ENCODE measurements around the gene RASGEF1B. TPM values are rescaled to one million over a fixed set of nuclear protein-coding genes. Genes with fewer than 3 reads are reported as not detected.

RASGEF1B gene
- total RNA-seq, 4 donors from 2014 or later: 15.4 to 45.4 (median 28.0) TPM

DNA sequence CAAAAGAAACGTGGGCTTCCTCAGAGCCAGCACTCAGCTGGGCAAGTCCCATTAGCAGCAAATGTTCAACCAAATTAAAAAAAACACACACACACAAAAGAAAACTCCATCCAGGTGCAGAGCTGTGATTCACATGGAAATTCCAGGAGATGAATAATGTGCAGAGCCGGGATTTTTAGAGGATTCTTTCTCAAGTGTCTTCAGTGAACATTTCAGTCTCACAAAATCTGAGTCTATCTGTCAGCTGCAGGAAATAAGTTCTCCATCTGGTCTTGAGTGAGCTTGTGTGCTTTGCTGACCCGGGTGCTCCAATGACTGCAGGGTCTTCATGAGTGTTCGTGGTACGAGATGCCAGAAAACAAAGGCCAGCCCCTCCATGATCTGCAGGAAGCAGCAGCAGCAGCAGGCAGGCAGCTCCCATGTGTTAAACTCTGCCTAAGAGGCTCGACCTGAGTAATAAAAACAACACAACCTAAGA lies 44.3 kb downstream of the RASGEF1B start:
- TF ChIP-seq POLR2A (IDR thresholded peaks at IDR 0.05): no peak
- TF ChIP-seq, protein P1, sequence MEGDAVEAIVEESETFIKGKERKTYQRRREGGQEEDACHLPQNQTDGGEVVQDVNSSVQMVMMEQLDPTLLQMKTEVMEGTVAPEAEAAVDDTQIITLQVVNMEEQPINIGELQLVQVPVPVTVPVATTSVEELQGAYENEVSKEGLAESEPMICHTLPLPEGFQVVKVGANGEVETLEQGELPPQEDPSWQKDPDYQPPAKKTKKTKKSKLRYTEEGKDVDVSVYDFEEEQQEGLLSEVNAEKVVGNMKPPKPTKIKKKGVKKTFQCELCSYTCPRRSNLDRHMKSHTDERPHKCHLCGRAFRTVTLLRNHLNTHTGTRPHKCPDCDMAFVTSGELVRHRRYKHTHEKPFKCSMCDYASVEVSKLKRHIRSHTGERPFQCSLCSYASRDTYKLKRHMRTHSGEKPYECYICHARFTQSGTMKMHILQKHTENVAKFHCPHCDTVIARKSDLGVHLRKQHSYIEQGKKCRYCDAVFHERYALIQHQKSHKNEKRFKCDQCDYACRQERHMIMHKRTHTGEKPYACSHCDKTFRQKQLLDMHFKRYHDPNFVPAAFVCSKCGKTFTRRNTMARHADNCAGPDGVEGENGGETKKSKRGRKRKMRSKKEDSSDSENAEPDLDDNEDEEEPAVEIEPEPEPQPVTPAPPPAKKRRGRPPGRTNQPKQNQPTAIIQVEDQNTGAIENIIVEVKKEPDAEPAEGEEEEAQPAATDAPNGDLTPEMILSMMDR (IDR thresholded peaks at IDR 0.05): no peak
- Histone ChIP-seq H3K27me3 (no peaks in the 10 kb centered on the region), H3K4me1 (peaks cover 0 to 4% (median 0%) of the 10 kb centered on the region in 4 donors), H3K4me3 (no peak overlapping the region), H3K36me3 (peaks cover 0 to 58% (median 0%) of the 10 kb centered on the region in 3 donors), H3K9me3 (no peaks in the 10 kb centered on the region), H3K27ac (no peak overlapping the region)
- DNase-seq: no peak

DNA sequence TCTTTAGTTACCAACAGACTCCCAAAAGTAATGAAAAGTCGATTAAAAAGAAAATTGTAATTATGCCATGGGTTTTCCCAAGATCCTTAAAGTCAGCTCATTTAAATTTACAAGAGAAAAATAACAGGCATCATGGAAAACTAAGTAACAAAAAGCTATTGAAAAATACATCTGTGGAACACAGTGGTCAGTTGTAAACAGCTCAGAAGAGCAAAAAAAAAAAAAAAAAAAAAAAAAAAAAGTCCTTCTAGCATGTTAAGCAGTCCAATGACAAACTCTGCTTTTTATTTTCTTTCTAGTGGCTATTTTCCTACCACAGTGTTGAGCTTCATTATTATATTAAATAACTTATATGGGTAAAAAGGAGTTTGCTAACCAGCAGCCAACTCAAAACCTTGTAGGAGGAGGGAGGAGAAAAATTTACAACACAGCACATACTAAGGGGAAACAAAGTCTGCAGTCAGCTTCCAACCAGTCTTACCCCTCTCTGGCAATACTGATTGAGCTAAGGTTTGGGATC lies 44.9 kb downstream of the RASGEF1B start:
- TF ChIP-seq POLR2A (IDR thresholded peaks at IDR 0.05): no peak
- TF ChIP-seq, protein P1 (IDR thresholded peaks at IDR 0.05): no peak
- no peak overlapping the region for H3K27ac ChIP-seq
- peaks cover 0 to 9% (median 0%) of the 10 kb centered on the region in 4 donors for H3K4me1 ChIP-seq

DNA sequence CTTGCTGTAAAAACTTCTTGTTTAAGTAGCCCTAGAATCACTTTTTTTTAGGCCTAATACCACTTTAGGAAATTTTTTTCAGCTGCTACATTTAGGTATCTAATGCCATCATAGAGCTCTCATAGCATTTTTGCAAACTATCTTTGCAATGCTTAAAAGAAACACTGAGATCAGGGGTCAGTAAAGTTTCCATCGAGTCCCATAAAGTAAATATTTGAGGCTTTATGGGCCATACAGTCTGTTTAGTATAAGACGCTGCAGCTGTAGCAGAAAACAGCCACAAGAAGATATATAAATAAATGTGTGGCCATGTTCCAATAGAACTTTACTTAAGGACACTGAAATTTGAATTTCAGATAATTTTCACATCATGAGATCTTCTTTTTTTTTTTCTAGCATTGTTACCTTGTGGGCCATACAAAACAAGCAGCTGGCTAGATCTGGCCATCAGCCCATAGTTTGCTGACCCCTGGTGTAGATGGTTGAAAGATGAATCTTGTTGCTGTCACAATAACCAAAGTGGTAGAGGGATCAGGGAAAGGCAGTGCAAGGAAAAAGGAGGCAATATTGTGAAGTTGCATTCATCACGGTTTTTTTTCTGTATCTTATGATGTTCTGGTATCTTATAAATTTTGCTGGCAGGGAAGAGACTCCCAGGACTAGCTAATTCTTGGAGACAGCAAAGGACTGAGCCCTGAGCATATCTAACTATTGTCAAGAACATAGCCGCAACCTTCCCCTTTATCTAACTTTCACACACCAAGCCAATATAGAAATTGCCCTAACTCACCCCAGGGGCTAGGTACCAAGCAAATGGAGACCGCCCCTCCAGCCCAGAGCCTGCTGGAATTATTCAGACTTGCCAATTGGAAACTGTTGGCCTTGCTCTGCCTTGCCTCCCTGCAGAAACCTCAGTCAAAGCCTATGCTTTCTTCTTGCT lies 46.6 kb downstream of the RASGEF1B start:
- Histone ChIP-seq H3K9me3 (no peaks in the 10 kb centered on the region), H3K4me1 (peaks cover 0 to 9% (median 0%) of the 10 kb centered on the region in 4 donors)

More for the DNA sequence above, 44.9 kb downstream of the RASGEF1B start:
- Histone ChIP-seq H3K4me3 (no peak overlapping the region), H3K36me3 (peaks cover 0 to 52% (median 0%) of the 10 kb centered on the region in 3 donors), H3K27me3 (no peaks in the 10 kb centered on the region), H3K9me3 (no peaks in the 10 kb centered on the region)
- no peak for DNase-seq

DNA sequence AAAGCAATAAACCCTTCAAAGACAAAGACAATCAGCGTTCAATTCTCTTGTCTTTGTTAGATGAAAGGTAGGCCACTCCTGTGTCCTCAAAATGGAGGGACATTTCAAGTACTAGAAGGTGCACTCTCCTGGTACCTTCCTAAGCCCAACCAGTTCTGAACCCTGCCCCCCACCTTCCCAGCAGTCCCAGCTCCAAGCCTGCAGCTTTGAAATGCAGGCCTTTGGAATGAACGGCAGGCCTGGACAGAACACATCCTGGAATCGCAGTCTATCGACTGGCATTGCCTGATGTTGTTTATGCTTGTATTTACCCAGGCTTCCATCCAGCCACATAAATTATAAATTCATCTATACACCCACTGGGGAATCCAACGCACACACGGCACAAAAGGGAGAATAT lies 47.4 kb downstream of the RASGEF1B start:
- no peak for DNase-seq
- Histone ChIP-seq H3K4me3 (no peak overlapping the region), H3K9me3 (no peaks in the 10 kb centered on the region), H3K27ac (no peak overlapping the region), H3K36me3 (peaks cover 0 to 27% (median 0%) of the 10 kb centered on the region in 3 donors), H3K4me1 (peaks cover 0 to 9% (median 0%) of the 10 kb centered on the region in 4 donors), H3K27me3 (no peaks in the 10 kb centered on the region)
- TF ChIP-seq POLR2A (IDR thresholded peaks at IDR 0.05): no peak
- TF ChIP-seq, protein P1 (IDR thresholded peaks at IDR 0.05): no peak

More for the DNA sequence above, 46.6 kb downstream of the RASGEF1B start:
- H3K27me3 ChIP-seq: no peaks in the 10 kb centered on the region
- DNase-seq: no peak
- TF ChIP-seq POLR2A (IDR thresholded peaks at IDR 0.05): no peak
- TF ChIP-seq, protein P1 (IDR thresholded peaks at IDR 0.05): no peak
- H3K36me3 ChIP-seq: peaks cover 0 to 35% (median 0%) of the 10 kb centered on the region in 3 donors
- H3K27ac ChIP-seq: no peak overlapping the region
- no peak overlapping the region for H3K4me3 ChIP-seq

DNA sequence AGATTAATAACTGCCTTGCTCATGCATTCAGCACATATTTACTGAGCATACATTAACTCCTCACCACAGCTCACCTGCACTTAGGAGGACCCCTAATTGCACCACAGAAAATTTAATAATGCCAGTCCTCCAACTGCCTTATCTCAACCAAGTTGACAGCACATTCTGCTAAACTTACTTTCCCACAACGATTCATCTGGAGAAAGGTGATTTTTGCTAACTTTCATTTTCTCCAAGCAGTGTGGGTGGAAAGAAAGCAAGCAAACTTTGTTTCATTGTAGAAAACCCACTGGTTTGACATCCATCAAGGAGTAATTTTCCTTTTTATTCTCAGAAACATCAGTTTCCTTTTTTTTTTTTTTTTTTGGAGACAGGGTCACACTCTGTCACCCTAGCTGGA lies 49.1 kb downstream of the RASGEF1B start:
- DNase-seq: no peak
- Histone ChIP-seq H3K27ac (peak overlapping the region in 2 of 4 donors; percentile 44 to 49), H3K27me3 (no peaks in the 10 kb centered on the region), H3K4me1 (peaks cover 0 to 9% (median 0%) of the 10 kb centered on the region in 4 donors), H3K36me3 (peaks cover 0 to 17% (median 0%) of the 10 kb centered on the region in 3 donors), H3K4me3 (no peak overlapping the region), H3K9me3 (no peaks in the 10 kb centered on the region)
- TF ChIP-seq POLR2A (IDR thresholded peaks at IDR 0.05): no peak
- TF ChIP-seq, protein P1 (IDR thresholded peaks at IDR 0.05): no peak
